ENCODE measurements around the gene JDP2. TPM values are rescaled to one million over a fixed set of nuclear protein-coding genes. Genes with fewer than 3 reads are reported as not detected.
A peak's percentile ranks its signal among the peaks of the same experiment; 100 is the strongest.

JDP2 gene
- total RNA-seq, 1 experiment from 2014 or later, result 19.3 TPM

- DNase-seq (ENCODE audit: low spot score), result no peak
Measured at GRCh38 chr14:75482366-75482765, 54.5 kb downstream of the JDP2 start.

GRCh38 chr14:75484711-75485429 lies 57.0 kb downstream of the JDP2 start:
- no peak for DNase-seq (ENCODE audit: low spot score)

GRCh38 chr14:75486318-75486717 lies 58.5 kb downstream of the JDP2 start:
- DNase-seq (ENCODE audit: low spot score), result no peak

DNA sequence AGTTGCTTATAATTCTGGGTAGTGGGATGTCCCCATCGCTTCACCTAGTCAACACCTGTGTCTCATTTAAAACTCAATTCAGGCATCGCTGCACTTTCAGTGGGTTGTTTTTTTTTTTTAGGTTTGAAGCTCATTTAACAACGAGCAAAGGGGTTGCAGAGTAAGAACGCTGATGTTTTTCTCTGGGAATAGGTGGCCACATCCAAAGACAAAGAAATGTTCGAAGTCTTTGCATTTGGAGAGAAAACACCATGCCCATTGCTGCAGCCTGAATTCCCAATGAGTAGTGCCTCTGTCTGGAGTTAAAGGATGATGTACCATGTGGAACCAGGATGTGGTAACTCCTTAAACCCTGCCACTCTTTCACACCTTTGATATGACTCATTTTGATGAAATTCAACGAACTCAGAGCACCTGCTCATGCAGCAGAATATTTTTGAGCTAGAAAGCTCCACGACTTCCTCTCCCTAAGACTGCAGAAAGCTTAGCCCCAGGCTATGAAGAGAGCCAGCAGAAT lies 59.4 kb downstream of the JDP2 start:
- DNase-seq (ENCODE audit: low spot score), result peak; percentile 10

DNA sequence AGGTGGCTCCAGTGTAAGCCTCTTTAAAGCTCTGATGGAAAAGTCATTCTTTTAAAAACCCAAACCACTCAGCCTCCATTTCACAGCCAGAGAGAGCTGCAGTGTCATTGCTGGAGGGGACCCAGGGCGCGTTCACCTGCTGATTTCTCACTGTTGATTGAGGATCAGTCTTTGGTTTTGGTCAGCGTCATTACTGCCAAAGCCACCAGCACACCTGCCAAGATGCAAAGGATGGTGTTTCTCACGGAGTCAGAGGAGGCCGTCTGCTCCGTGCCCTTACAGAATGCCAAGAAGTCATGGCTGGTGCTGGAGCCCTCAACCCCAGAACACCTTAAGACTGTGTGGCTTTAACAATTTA lies 61.6 kb downstream of the JDP2 start:
- no peak for DNase-seq (ENCODE audit: low spot score)

- DNase-seq (ENCODE audit: low spot score), result no peak
Measured at GRCh38 chr14:75491376-75491978, 63.7 kb downstream of the JDP2 start.

DNA sequence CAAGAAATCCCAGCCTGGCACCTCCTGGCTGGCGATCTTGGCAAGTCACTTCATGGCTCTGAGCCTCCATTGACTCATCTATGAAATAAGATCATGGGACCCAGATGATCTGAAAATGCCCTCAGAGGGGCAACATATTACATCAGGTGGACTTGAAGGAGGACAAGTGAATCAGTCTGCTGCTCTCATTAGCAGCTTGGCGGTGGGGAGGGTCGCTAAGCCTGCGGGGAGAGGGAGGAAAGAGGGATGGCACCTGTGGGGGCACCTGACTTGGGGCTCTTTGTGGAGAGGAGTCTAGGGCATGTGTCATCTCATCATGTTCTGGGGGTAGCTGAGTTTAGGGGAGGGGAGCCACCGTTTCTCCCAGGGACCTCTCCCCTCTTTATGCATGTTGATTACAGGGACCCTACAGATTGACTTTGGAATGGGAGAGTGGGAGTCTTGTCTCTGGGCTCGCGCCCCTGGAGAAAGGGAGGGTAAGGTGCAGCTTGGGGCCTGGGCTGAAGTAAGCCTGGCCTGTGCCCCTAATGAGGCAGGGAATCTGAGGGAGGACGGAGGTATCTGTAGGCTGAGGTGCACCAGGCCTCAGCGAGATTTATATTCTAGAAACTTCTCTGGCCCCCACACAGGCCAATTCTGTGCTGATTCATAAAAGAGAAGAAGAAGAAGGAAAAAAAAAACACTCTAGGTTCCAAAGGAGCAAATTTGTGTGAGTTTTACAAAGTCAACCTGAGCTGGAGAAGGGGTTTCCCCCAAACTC lies 65.2 kb downstream of the JDP2 start:
- DNase-seq (ENCODE audit: low spot score), result no peak

DNA sequence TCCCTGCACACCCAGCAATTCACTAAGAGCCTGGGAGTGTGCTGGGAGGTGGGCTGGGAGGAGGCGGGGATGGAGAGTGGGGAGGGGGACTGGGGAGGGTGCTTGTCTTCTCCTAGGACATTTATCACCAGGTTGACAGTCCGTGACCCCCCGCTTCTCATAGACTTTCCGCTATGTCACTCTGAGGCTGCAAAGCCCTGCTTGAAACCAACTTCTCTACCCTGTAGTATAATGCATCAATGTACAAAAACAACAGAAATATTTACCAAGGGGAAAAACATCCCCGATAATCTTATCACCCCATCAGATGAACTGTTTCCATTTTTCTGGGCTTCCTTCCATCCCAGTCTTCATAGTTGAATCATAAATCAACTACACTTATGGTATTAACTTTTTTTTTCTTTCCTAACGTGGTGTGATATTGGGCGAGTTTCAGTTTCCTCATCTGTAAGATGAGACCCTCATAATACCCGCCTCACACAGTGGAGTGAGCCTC lies 65.8 kb downstream of the JDP2 start:
- DNase-seq (ENCODE audit: low spot score), result no peak

DNA sequence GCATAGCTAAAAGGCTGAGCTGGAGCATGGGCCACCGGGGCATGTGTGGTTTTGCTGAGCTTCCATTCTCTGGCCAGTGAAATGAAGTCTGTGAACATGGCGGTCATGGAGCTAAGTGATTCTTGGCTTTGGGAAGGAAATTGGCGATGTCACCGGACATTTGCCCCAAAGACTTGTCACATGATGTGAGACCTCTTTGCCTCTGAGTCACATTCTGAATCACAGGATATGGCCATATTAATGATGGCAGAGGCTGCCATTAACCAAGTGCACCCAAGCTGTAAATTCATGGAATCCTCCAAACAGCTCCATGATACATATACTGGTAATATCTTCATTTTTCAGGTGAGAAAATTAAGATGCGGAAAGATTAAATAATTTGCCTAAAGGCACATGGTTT lies 67.1 kb downstream of the JDP2 start:
- DNase-seq (ENCODE audit: low spot score), result peak; percentile 28

DNA sequence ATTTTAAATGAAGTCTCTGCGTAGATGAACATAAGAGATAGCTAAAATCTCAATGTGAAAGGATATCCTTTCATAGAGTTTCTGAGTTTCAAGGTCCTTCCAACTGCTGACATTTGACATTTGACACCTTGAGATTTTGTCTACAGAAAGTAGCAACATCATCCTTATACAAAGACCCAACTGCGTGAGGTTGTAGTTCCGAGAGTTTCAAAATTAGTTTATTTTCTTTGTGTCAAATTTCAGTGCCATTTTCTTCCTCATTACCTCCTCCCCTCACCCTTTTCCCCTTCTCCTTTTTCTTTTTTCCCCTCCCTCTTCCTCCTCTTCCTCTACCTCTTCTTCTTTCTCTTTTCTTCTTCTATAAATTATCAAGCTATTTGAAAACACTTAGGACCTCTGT lies 67.6 kb downstream of the JDP2 start:
- DNase-seq (ENCODE audit: low spot score), result no peak

DNA sequence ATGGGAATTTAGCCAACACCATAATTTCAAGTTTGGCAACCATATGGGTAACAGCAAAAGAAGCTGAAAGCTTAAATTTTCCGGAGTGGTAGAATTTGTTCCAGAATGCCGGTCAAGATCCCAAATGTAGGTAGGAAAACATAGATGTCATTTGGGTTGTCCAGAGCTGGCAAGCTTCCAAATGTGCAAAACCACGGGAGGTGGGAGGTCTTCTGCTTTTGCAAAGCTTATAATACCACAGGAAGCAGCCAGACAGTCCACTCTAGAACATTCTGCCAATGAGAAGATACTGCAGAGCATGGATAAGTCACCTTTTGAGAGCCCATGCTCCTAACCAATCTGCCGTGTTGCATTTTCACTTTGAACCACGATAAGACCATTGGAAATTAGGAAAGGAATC lies 68.1 kb downstream of the JDP2 start:
- no peak for DNase-seq (ENCODE audit: low spot score)

DNA sequence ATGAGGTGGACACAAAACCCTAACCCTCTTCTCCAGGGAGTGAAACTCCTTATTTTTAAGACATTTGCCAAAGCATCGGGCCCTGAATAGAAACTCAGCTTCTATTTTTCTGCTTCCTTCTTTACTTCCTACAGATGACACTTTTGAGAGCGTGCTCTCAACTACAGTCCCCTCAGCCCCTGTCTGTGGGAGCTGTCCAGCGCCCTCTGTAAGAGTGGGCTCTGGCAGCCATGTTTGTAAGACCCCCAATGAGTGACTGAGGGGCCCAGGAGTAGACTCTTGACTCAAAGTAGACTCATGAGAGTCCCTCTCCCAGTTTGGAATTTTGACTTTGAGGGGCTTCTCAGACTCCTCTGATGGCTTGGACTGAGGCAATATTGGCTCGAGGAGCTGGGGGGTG lies 68.9 kb downstream of the JDP2 start:
- DNase-seq (ENCODE audit: low spot score), result no peak

DNA sequence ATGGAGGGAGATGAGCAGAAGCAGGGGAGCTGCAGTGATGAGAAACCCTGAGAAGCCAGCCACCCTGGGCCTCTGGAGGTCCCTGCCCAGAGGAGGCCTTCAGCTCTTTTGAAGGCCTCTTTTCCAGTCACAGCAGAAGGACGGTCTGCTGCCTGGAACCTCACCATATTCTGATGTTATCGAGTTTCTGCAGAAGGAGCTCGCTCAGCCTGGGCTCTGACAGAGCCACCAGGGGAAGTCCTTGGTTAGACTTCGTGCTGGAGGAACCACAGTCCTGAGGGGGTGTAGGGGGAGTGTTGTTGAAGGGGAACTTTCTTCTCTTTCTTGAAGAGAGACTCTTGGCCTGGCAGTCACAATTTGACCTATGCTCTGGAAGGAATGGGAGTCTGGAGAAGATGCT lies 69.4 kb downstream of the JDP2 start:
- DNase-seq (ENCODE audit: low spot score), result no peak

DNA sequence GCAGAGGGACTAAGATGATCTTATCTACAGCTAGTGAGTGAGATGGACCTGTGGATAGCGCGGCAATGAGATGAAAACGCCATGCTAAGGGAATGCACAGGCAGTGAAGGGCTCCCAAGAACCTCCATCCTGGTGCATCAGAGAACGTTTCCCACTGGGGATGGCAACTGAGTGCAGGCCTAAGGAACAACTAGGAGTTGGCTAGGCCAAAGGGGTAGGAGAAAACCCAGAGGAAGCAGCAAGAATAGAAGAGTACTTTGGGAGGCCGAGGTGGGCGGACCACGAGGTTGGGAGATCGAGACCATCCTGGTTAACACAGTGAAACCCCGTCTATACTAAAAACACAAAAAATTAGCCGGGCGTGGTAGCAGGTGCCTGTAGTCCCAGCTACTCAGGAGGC lies 69.9 kb downstream of the JDP2 start:
- no peak for DNase-seq (ENCODE audit: low spot score)

GRCh38 chr14:75499084-75499875 lies 71.5 kb downstream of the JDP2 start:
- no peak for DNase-seq (ENCODE audit: low spot score)

GRCh38 chr14:75501080-75501479 lies 73.3 kb downstream of the JDP2 start:
- DNase-seq (ENCODE audit: low spot score), result no peak

GRCh38 chr14:75504411-75504810 lies 76.6 kb downstream of the JDP2 start:
- DNase-seq (ENCODE audit: low spot score), result no peak

DNA sequence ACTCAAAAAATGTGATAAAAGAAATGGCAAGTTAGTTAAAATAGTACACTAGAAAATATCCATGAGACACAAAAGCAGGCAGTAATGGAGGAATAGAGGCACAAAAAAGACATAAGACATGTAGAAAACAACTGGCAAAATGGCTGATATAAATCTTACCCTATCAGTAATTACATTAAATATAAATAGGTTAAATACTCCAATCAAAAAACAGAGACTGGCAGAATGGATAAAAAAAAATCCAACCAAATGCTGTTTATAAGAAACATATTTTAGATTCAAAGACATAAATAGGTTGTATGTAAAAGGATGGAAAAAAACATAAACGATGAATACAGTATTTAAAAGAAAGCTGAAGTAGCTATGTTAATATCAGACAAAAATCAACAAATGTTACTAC lies 79.1 kb downstream of the JDP2 start:
- no peak for DNase-seq (ENCODE audit: low spot score)

DNA sequence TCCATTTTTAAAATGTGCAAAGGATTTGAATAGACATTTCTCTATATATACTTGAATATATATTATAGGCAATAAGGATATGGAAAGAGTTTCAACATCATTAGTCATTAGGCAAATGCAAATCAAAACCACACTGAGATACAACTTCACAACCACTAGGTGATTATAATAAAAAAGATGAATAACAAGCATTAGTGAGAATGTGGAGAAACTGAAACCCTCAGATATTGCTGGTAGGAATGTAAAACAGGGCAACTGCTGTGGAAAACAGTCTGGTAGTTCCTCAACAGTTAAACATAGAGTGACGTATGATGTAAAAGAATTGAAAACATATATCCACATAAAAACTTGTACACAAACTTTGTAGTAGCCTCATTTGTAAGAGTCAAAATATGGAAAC lies 82.7 kb downstream of the JDP2 start:
- DNase-seq (ENCODE audit: low spot score), result no peak

DNA sequence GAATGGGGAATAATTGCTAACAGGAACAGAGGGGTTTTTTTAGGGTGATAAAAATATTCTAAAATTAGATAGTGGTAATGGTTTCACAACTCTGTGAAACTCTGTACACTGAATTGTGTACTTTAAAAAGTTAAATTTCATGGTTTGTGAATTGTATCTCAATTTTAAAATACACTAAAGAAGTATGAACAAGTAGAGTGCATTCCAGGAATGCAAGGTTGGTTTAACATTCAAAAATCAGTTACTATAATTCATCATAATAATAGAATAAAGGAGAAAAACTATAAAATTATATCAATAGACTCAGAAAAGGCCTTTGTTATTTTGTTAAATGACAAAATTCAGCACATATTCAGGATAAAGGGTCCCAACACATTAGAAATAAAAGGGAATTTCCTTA lies 83.4 kb downstream of the JDP2 start:
- DNase-seq (ENCODE audit: low spot score), result no peak

DNA sequence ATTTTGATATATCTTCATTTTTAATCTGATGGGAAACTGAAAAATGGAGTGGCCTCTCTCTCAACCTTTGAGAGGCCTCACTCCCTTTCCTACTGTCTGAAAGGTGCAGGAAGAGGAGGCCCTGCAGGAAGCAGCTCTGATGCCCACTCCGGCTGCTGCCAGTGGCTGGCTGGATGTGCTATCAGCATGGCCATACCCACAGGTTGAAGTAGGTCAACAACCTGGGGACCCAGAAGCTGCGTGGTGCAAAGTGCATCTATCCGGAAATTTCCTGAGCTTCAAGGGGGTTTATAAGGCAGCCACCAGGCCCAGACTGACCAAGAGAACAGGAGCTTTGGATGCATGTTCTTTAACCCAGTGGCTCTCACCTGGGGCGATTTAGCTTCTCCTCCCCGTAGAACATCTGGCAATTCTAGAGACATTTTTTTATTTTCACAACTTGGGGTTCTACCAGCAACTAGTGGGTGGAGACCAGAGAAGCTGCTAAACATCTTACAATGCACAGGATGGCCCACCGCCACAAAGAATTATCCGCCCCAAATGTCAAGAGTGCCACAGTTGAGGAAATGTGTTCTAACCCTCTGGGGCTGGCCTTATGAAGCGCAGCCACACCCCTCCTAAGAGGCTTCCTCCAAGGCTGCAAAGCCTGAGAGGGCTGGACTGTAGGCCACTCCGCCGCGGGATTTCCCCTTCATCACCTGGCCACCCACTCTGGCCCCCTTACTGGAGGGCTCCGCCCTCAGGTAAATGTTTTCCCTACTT lies 86.3 kb downstream of the JDP2 start:
- DNase-seq (ENCODE audit: low spot score), result no peak

Measured in A172 (cell line).